WTC11 (cell line): ENCODE data around the gene TMIGD1. TPM values are rescaled to one million over a fixed set of nuclear protein-coding genes. Genes with fewer than 3 reads are reported as not detected.

Experiments used
- ATAC-seq: fragments of 200-7000 bp; cut with Tn5 transposase; 2 replicates; pipeline ENCODE4 v1.10.0; 2021; ENCODE audit warnings: mild to moderate bottlenecking, moderate library complexity
- CTCF ChIA-PET: fragments of 300-600 bp; sonication (Branson Sonifier 250); formaldehyde crosslinking; loops from one replicate; lab custom pipeline; 2021; ENCODE audit warnings: antibody characterized with exemption; lab: Charles Lee
- POLR2A ChIA-PET: fragments of 350-600 bp; sonication (Branson Sonifier 250); formaldehyde crosslinking; loops from one replicate; lab custom pipeline; 2021; ENCODE audit warnings: antibody characterized with exemption; lab: Charles Lee
- DNase-seq: peaks from one replicate; pipeline ENCODE4 v3.0.0; 2021; ENCODE audit warnings: low spot score
- H3K27ac Mint-ChIP-seq: 2 replicates; pipeline ENCODE4 v1.8.0; 2021; ENCODE audit warnings: mixed read lengths
- H3K27me3 Mint-ChIP-seq: 2 replicates; pipeline ENCODE4 v1.8.0; 2021; ENCODE audit warnings: low read depth, mild to moderate bottlenecking, moderate library complexity, mixed read lengths
- H3K36me3 Mint-ChIP-seq: 2 replicates; pipeline ENCODE4 v1.8.0; 2021; ENCODE audit warnings: mixed read lengths
- H3K4me1 Mint-ChIP-seq: 2 replicates; pipeline ENCODE4 v1.8.0; 2022; ENCODE audit warnings: mixed read lengths
- H3K4me3 Mint-ChIP-seq: 2 replicates; pipeline ENCODE4 v1.8.0; 2021; ENCODE audit warnings: mild to moderate bottlenecking, moderate library complexity, mixed read lengths
- H3K9me3 Mint-ChIP-seq: 2 replicates; pipeline ENCODE4 v1.8.0; 2021; ENCODE audit warnings: mixed read lengths
- ARID4B ChIP-seq: sonication (generic); formaldehyde crosslinking; IDR thresholded peaks from 2 replicates; pipeline ENCODE4 v1.8.0; 2023; ENCODE audit warnings: missing genetic modification reagents, mild to moderate bottlenecking, borderline replicate concordance
- ATF3 ChIP-seq: sonication (generic); formaldehyde crosslinking; conservative IDR thresholded peaks from 2 replicates; pipeline ENCODE4 v1.8.1; 2022; ENCODE audit warnings: mild to moderate bottlenecking, missing genetic modification reagents
- E2F1 ChIP-seq: sonication (generic); formaldehyde crosslinking; IDR thresholded peaks from 2 replicates; pipeline ENCODE4 v1.8.0; 2022; ENCODE audit warnings: mild to moderate bottlenecking, missing genetic modification reagents
- E2F4 ChIP-seq: sonication (generic); formaldehyde crosslinking; IDR thresholded peaks from 2 replicates; pipeline ENCODE4 v1.8.1; 2022; ENCODE audit warnings: low read depth, mild to moderate bottlenecking, moderate library complexity, missing genetic modification reagents, borderline replicate concordance
- GTF2I ChIP-seq: fragments of 250-450 bp; sonication (Bioruptor Pico); conservative IDR thresholded peaks from 2 replicates; pipeline ENCODE4 v1.4.0; 2021; ENCODE audit warnings: mild to moderate bottlenecking
- HMGA2 ChIP-seq: fragments of 250-450 bp; sonication (Bioruptor Pico); IDR thresholded peaks from 2 replicates; pipeline ENCODE4 v1.4.0; 2021; ENCODE audit warnings: mild to moderate bottlenecking, moderate library complexity
- MYBL2 ChIP-seq: sonication (generic); formaldehyde crosslinking; IDR thresholded peaks from 2 replicates; pipeline ENCODE4 v1.8.1; 2023; ENCODE audit warnings: mild to moderate bottlenecking, moderate library complexity, missing genetic modification reagents
- NFATC4 ChIP-seq: fragments of 250-450 bp; sonication (Bioruptor Pico); IDR thresholded peaks from 2 replicates; pipeline ENCODE4 v1.9.0; 2021; ENCODE audit warnings: mild to moderate bottlenecking
- NFYB ChIP-seq: sonication (generic); formaldehyde crosslinking; conservative IDR thresholded peaks from 2 replicates; pipeline ENCODE4 v1.8.0; 2022; ENCODE audit warnings: low read depth, missing genetic modification reagents
- NR2C2 ChIP-seq: sonication (generic); formaldehyde crosslinking; IDR thresholded peaks from 2 replicates; pipeline ENCODE4 v1.8.0; 2022; ENCODE audit warnings: mild to moderate bottlenecking, missing genetic modification reagents
- RORB ChIP-seq: fragments of 250-450 bp; sonication (Bioruptor Pico); IDR thresholded peaks from 2 replicates; pipeline ENCODE4 v1.9.0; 2021; ENCODE audit warnings: mild to moderate bottlenecking
- TEAD1 ChIP-seq: sonication (generic); formaldehyde crosslinking; IDR thresholded peaks from 2 replicates; pipeline ENCODE4 v1.8.0; 2022; ENCODE audit warnings: mild to moderate bottlenecking, missing genetic modification reagents
- TEAD4 ChIP-seq: sonication (generic); formaldehyde crosslinking; IDR thresholded peaks from 2 replicates; pipeline ENCODE4 v1.8.0; 2022; ENCODE audit warnings: mild to moderate bottlenecking, missing genetic modification reagents
- USF2 ChIP-seq: sonication (generic); formaldehyde crosslinking; IDR thresholded peaks from 2 replicates; pipeline ENCODE4 v1.8.1; 2023; ENCODE audit warnings: mild to moderate bottlenecking, missing genetic modification reagents, moderate library complexity
- ZMAT4 ChIP-seq: fragments of 250-450 bp; sonication (Bioruptor Pico); IDR thresholded peaks from 2 replicates; pipeline ENCODE4 v1.9.0; 2021; ENCODE audit warnings: mild to moderate bottlenecking
- ZNF121 ChIP-seq: sonication (generic); formaldehyde crosslinking; IDR thresholded peaks from 2 replicates; pipeline ENCODE4 v1.8.0; 2023; ENCODE audit warnings: missing genetic modification reagents
- ZNF219 ChIP-seq: sonication (generic); formaldehyde crosslinking; IDR thresholded peaks from 2 replicates; pipeline ENCODE4 v1.8.0; 2023; ENCODE audit warnings: missing genetic modification reagents, mild to moderate bottlenecking, borderline replicate concordance
- ZNF416 ChIP-seq: fragments of 250-450 bp; sonication (Bioruptor Pico); IDR thresholded peaks from 2 replicates; pipeline ENCODE4 v1.9.0; 2021; ENCODE audit warnings: mild to moderate bottlenecking, inconsistent platforms
- total RNA-seq: library from RNA; stranded (reverse); gene quantifications from 3 replicates; pipeline ENCODE4 v1.2.3, GENCODE V29; 2021
- TF ChIP-seq, protein P1 (sequence below): sonication (generic); formaldehyde crosslinking; IDR thresholded peaks from 2 replicates; pipeline ENCODE4 v1.8.1; 2022; ENCODE audit warnings: missing genetic modification reagents, borderline replicate concordance
- TF ChIP-seq, protein P2 (sequence below): sonication (generic); formaldehyde crosslinking; IDR thresholded peaks from 2 replicates; pipeline ENCODE4 v1.8.0; 2022; ENCODE audit warnings: mild to moderate bottlenecking, missing genetic modification reagents

TMIGD1 gene
- total RNA-seq, 1 experiment from 2014 or later = not detected

- TF ChIP-seq ZMAT4 (CRISPR knock-in tag) = no peak
- TF ChIP-seq MYBL2 (CRISPR knock-in tag) = no peak
- TF ChIP-seq HMGA2 = no peak
- TF ChIP-seq NFATC4 (CRISPR knock-in tag) = no peak
- TF ChIP-seq NR2C2 (CRISPR knock-in tag) = no peak
- no peak for TF ChIP-seq TEAD1 (CRISPR knock-in tag)
These were observed 23.6 kb upstream of the TMIGD1 start (continued) for GRCh38 chr17:30357476-30357875.

DNA sequence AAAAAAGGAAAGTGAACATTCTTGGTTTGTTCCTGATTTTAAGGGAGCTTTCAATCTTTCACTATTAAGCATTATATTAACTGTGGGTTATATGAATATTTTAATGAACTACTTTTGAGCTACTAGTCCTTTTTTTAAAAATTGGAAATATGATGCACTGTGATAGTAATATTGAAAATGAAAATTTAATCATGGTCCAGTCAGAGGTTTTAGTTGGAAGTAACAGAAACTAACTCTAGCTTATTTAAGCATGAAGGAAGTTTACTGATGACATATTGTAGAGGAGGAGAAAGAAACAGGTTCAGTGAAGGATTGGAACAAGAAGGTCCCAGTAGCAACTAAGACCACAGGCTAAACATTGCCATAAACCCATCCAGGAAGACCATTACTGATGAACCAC is 20.8 kb upstream of the TMIGD1 start:
- H3K27me3 Mint-ChIP-seq = no peaks in the 10 kb centered on the region
- no peaks in the 10 kb centered on the region for H3K36me3 Mint-ChIP-seq
- DNase-seq = no peak
- no peak overlapping the region for H3K27ac Mint-ChIP-seq
- CTCF ChIA-PET = no interaction called here
- no peak for ATAC-seq
- no peak overlapping the region for H3K4me3 Mint-ChIP-seq
- peaks cover 7% of the 10 kb centered on the region for H3K4me1 Mint-ChIP-seq
- POLR2A ChIA-PET = no interaction called here
- TF ChIP-seq ATF3 (CRISPR knock-in tag) (no peak), USF2 (no peak), NR2C2 (CRISPR knock-in tag) (no peak), GTF2I (no peak), E2F4 (CRISPR knock-in tag) (no peak), NFYB (no peak), ZNF219 (no peak), ZNF121 (CRISPR knock-in tag) (no peak), NFATC4 (CRISPR knock-in tag) (no peak)
- TF ChIP-seq, protein P1, sequence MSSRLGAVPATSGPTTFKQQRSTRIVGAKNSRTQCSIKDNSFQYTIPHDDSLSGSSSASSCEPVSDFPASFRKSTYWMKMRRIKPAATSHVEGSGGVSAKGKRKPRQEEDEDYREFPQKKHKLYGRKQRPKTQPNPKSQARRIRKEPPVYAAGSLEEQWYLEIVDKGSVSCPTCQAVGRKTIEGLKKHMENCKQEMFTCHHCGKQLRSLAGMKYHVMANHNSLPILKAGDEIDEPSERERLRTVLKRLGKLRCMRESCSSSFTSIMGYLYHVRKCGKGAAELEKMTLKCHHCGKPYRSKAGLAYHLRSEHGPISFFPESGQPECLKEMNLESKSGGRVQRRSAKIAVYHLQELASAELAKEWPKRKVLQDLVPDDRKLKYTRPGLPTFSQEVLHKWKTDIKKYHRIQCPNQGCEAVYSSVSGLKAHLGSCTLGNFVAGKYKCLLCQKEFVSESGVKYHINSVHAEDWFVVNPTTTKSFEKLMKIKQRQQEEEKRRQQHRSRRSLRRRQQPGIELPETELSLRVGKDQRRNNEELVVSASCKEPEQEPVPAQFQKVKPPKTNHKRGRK (CRISPR knock-in tag) = no peak
- H3K9me3 Mint-ChIP-seq = no peaks in the 10 kb centered on the region; the same call in 1 of the 2 replicates

- Mint-ChIP-seq H3K27me3 (no peaks in the 10 kb centered on the region), H3K36me3 (no peaks in the 10 kb centered on the region), H3K4me3 (no peak overlapping the region), H3K4me1 (peaks cover 7% of the 10 kb centered on the region), H3K9me3 (no peaks in the 10 kb centered on the region; the same call in 1 of the 2 replicates), H3K27ac (no peak overlapping the region)
- no peak for ATAC-seq
- no peak for DNase-seq
- ChIA-PET CTCF (no interaction called here), POLR2A (no interaction called here)
- TF ChIP-seq TEAD4 (CRISPR knock-in tag) (no peak), ARID4B (CRISPR knock-in tag) (no peak), ZNF416 (CRISPR knock-in tag) (no peak), E2F1 (CRISPR knock-in tag) (no peak), RORB (no peak)
- TF ChIP-seq, protein P1 (CRISPR knock-in tag) = no peak
- TF ChIP-seq, protein P2, sequence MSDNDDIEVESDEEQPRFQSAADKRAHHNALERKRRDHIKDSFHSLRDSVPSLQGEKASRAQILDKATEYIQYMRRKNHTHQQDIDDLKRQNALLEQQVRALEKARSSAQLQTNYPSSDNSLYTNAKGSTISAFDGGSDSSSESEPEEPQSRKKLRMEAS (CRISPR knock-in tag) = no peak
These were observed 18.5 kb upstream of the TMIGD1 start for GRCh38 chr17:30352240-30352814.
